BJ (cell line): ENCODE results near the gene PMF1. TPM values are rescaled to one million over a fixed set of nuclear protein-coding genes. Genes with fewer than 3 reads are reported as not detected.

ENCODE experiments used
- CTCF ChIA-PET: fragments of 350-600 bp; formaldehyde crosslinking; extraction: SDS; loops from one replicate; lab custom pipeline; 2021; ENCODE audit warnings: antibody characterized with exemption, inconsistent platforms; lab: Yijun Ruan, JAX
- POLR2A ChIA-PET: fragments of 300-600 bp; sonication (Branson Sonifier 250); formaldehyde crosslinking; extraction: SDS; loops from one replicate; lab custom pipeline; 2021; ENCODE audit warnings: antibody characterized with exemption; lab: Charles Lee
- DNase-seq: peaks from one replicate; pipeline ENCODE4 v3.0.0-alpha.2; 2011; ENCODE audit warnings: low read depth
- H3K27me3 ChIP-seq: 2 replicates; pipeline ENCODE4 v1.6.0; 2011; ENCODE audit warnings: low read length; ENCODE audit not compliant: control insufficient read depth, insufficient read depth
- H3K36me3 ChIP-seq: 2 replicates; pipeline ENCODE4 v1.5.1; 2011; ENCODE audit warnings: low read length; ENCODE audit not compliant: control insufficient read depth, insufficient read depth
- H3K4me3 ChIP-seq: 2 replicates; pipeline ENCODE4 v1.5.1; 2011; ENCODE audit warnings: low read depth, mild to moderate bottlenecking, control low read depth, low read length
- polyA plus RNA-seq: library from polyadenylated mRNA; depleted of rRNA; stranded (reverse); fragments of >200 nt; gene quantifications from 2 replicates; pipeline ENCODE4 v1.2.3, GENCODE V29; 2011
- TF ChIP-seq, protein P1 (sequence below): IDR thresholded peaks from 2 replicates; pipeline ENCODE4 v1.5.1; 2011; ENCODE audit warnings: low read depth, mild to moderate bottlenecking, control low read depth, inconsistent platforms, low read length, moderate library complexity; ENCODE audit not compliant: insufficient read depth

PMF1 gene
- polyA plus RNA-seq, 1 experiment, result 73.1 TPM

DNA sequence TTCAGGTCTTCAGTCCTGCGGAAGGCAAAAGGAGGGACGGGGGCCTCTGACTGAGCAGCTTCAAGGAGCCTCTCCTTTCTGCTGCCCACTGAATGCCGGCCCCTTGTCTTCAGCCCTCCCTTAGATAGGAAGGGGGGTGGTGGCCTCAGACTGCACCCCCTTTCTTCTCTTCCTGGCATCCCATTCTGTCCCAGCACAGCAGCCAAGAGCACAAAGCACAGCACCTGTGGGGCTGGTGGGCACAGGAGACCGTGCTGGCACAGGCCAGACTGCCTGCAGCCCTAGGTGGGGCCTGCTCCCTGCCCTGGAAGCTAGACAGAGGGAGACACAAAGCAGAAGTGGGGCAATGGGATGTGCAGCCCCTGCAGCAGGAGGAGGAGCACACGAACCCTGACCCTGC lies 36.8 kb downstream of the PMF1 start:
- ChIA-PET POLR2A (interaction anchor here (0.6 kb wide), 1 partner anchor 17 kb away, joined by 15 read pairs; no protein-coding TSS in a partner anchor), CTCF (no interaction called here)
- peaks cover 1% of the 10 kb centered on the region; the same call in 1 of the 2 replicates for H3K27me3 ChIP-seq
- DNase-seq, result no peak
- H3K36me3 ChIP-seq, result peaks cover 48% of the 10 kb centered on the region
- TF ChIP-seq, protein P1, sequence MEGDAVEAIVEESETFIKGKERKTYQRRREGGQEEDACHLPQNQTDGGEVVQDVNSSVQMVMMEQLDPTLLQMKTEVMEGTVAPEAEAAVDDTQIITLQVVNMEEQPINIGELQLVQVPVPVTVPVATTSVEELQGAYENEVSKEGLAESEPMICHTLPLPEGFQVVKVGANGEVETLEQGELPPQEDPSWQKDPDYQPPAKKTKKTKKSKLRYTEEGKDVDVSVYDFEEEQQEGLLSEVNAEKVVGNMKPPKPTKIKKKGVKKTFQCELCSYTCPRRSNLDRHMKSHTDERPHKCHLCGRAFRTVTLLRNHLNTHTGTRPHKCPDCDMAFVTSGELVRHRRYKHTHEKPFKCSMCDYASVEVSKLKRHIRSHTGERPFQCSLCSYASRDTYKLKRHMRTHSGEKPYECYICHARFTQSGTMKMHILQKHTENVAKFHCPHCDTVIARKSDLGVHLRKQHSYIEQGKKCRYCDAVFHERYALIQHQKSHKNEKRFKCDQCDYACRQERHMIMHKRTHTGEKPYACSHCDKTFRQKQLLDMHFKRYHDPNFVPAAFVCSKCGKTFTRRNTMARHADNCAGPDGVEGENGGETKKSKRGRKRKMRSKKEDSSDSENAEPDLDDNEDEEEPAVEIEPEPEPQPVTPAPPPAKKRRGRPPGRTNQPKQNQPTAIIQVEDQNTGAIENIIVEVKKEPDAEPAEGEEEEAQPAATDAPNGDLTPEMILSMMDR, result no peak
- no peak overlapping the region for H3K4me3 ChIP-seq

DNA sequence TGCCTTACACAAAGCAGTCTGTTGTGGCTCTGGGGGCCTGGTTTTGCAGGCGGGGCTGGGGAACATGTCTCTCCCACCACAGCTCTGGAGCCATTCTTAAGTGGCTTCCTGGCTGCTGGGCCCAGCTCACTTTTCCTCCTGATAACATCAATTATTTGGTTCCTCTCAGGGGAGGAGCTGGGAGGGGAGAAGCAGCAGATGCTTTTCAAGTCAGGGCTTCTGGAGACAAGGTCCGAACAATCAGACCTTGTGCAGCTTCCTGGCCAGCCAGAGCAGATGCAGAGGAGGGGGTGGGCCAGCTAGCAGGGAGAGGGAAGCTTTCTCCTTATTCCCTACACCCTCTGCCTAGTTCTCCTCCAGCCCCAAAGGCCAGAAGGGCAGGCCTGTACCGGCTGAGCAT lies 38.7 kb downstream of the PMF1 start:
- TF ChIP-seq, protein P1, result no peak
- no peak for DNase-seq
- POLR2A ChIA-PET, result no interaction called here
- Histone ChIP-seq H3K4me3 (no peak overlapping the region), H3K36me3 (peaks cover 52% of the 10 kb centered on the region), H3K27me3 (no peaks in the 10 kb centered on the region)
- CTCF ChIA-PET, result interaction anchor here (0.9 to 2.5 kb wide), 6 partner anchors 11 to 155 kb away, joined by 3 to 6 read pairs (median 3); no protein-coding TSS in a partner anchor

DNA sequence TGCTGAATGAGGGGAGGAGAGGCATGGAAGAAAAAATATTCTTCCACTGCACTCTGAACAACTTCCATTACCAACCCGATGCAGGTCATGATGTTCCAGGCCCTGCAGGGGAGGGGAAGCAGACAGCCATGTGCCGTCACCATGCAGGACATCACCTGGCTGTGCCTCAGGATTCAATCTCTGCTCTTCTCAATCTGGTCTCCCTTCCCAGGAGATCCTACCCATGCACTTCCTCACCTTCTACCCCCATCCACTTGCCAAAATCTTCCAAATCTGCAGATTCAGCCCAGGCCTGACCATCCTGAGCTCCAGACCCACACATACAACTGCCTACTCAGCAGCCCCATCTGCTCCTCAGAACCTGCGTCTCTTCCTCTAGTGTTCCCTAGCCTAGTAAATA lies 40.8 kb downstream of the PMF1 start:
- no peak for DNase-seq
- peaks cover 62% of the 10 kb centered on the region for H3K36me3 ChIP-seq
- no peak overlapping the region for H3K4me3 ChIP-seq
- no peaks in the 10 kb centered on the region for H3K27me3 ChIP-seq
- POLR2A ChIA-PET, result no interaction called here
- CTCF ChIA-PET, result interaction anchor here (0.7 to 2.5 kb wide), 2 partner anchors 108 to 157 kb away, joined by 3 to 6 read pairs; no protein-coding TSS in a partner anchor
- TF ChIP-seq, protein P1, result no peak

DNA sequence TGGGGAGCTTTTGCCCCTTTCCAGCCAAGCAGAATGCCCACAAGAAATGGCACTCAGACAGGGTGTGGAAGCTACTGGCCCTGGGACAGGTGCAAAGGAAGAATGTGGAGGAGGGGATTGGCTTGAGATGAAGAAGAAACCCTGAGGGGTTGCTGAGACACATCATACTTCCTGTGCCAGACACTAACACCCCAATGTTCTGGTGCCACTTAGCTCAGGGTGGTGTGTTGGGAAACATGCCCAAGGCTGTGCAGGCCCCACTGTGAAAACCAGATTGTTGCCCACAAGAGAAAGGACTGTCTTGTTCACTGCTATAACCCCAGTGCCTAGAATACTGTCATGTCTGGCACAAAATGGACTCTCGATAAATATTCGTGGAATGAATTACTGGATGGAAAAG lies 44.9 kb downstream of the PMF1 start:
- H3K27me3 ChIP-seq, result no peaks in the 10 kb centered on the region
- no peak overlapping the region for H3K4me3 ChIP-seq
- CTCF ChIA-PET, result no interaction called here
- TF ChIP-seq, protein P1, result no peak
- no peak for DNase-seq
- POLR2A ChIA-PET, result no interaction called here
- H3K36me3 ChIP-seq, result peaks cover 55% of the 10 kb centered on the region

DNA sequence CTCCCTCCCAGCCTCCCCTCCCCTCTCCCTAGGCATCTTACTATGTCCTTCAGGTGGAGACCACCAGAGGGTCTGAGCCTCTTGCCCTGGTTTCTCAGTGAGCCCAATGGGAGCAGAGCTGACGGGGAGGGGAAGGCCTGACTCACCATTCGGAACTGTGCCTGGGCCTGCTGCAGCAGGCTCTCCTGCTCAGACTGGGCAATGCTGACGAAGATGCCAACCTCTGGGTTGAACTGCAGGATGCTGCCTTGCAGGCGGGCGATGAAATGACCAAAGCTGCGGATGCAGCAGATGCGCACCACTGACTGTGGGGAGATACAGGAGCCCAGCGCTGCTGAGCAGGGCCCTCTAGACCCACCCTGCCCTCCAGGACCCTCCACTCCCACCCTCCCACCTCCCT lies 46.1 kb downstream of the PMF1 start:
- TF ChIP-seq, protein P1, result no peak
- CTCF ChIA-PET, result no interaction called here

More for the DNA sequence above, 46.1 kb downstream of the PMF1 start:
- POLR2A ChIA-PET, result no interaction called here
- Histone ChIP-seq H3K4me3 (no peak overlapping the region), H3K27me3 (no peaks in the 10 kb centered on the region), H3K36me3 (peaks cover 47% of the 10 kb centered on the region)
- no peak for DNase-seq
